HepG2 (cell line): ENCODE measurements around the gene PPP4R3A. TPM values are rescaled to one million over a fixed set of nuclear protein-coding genes. Genes with fewer than 3 reads are reported as not detected.
"Not testable (repeated sequence)": the region's sequence is repeated elsewhere in the genome, so short reads cannot be mapped to it uniquely, and the experiment has no call there.

ENCODE experiments used
- ATAC-seq: fragments of 200-7000 bp; cut with Tn5 transposase; 3 replicates; pipeline ENCODE4 v1.9.1; 2020; ENCODE audit warnings: mild to moderate bottlenecking, moderate library complexity
- BruUV-seq: library from RNA; stranded (reverse); fragments of 400-500 nt; replicated peaks from 2 replicates; lab custom pipeline; 2021; lab: Mats Ljungman, UMichigan
- CTCF ChIA-PET: fragments of 300-600 bp; formaldehyde crosslinking; extraction: SDS; loops from one replicate; lab custom pipeline; 2021; ENCODE audit warnings: low total read pairs, inconsistent platforms, low intra/inter-chr PET ratio; lab: Yijun Ruan, JAX
- POLR2A ChIA-PET: fragments of 350-600 bp; sonication (Branson Sonifier 250); formaldehyde crosslinking; loops from one replicate; lab custom pipeline; 2020; ENCODE audit warnings: antibody characterized with exemption, inconsistent platforms; lab: Yijun Ruan, JAX
- DNase-seq: peaks from one replicate; pipeline ENCODE4 v3.0.0-alpha.2; 2015; ENCODE audit warnings: low spot score
- FAIRE-seq: peaks from 3 replicates; lab custom pipeline; 2011; peaks lifted over from hg19 to GRCh38; lab: Jason Lieb, UNC
- H2AFZ ChIP-seq: one replicate; pipeline ENCODE4 v1.6.1; 2011; ENCODE audit warnings: low read length, inconsistent platforms
- H3K27ac ChIP-seq: fragments of 300-600 bp; 3 replicates; pipeline ENCODE4 v1.8.0; 2011; ENCODE audit warnings: mixed run types, mild to moderate bottlenecking, mixed read lengths, low read length, inconsistent platforms; ENCODE audit not compliant: insufficient read depth; ENCODE audit errors: extremely low read length
- H3K27me3 ChIP-seq, 2 experiments: fragments of 200-600 bp in 1 of 2; 2 replicates in 1 of 2; 3 replicates in 1 of 2; pipeline versions ENCODE4 v1.6.0 to v1.8.0; 2011; ENCODE audit warnings: low read length in 2 of 2, mild to moderate bottlenecking in 2 of 2, moderate library complexity in 2 of 2, inconsistent platforms in 1 of 2; ENCODE audit not compliant: insufficient read depth in 2 of 2, control insufficient read depth in 1 of 2
- H3K36me3 ChIP-seq, 2 experiments: fragments of 200-600 bp in 1 of 2; replicated peaks in 1 of 2; 2 replicates in 1 of 2; 3 replicates in 1 of 2; pipeline versions ENCODE4 v1.5.1 to v1.8.0; 2011; ENCODE audit warnings: low read length in 2 of 2, inconsistent platforms in 1 of 2; ENCODE audit not compliant: insufficient read depth in 2 of 2, control insufficient read depth in 1 of 2
- H3K4me1 ChIP-seq: 2 replicates; pipeline ENCODE4 v1.5.1; 2012; ENCODE audit warnings: low read length, inconsistent platforms; ENCODE audit not compliant: insufficient read depth
- H3K4me2 ChIP-seq: 2 replicates; pipeline ENCODE4 v1.6.0; 2011; ENCODE audit warnings: low read depth, low read length, inconsistent platforms
- H3K4me3 ChIP-seq, 3 experiments: fragments of 200-600 bp in 1 of 3; sonication (generic), shearing (Covaris generic) in 1 of 3; replicated peaks in 1 of 3; 2 replicates each; pipeline ENCODE4 v1.5.1; 2011 to 2016; ENCODE audit warnings: low read length in 3 of 3, inconsistent platforms in 2 of 3, low read depth in 2 of 3, mild to moderate bottlenecking in 2 of 3, control low read depth in 1 of 3, mixed read lengths in 1 of 3; ENCODE audit not compliant: insufficient read depth in 1 of 3
- H3K79me2 ChIP-seq: one replicate; pipeline ENCODE4 v1.6.1; 2011; ENCODE audit warnings: low read length, inconsistent platforms; ENCODE audit not compliant: insufficient read depth
- H3K9ac ChIP-seq: 2 replicates; pipeline ENCODE4 v1.6.0; 2011; ENCODE audit warnings: mild to moderate bottlenecking, low read depth, low read length, inconsistent platforms; ENCODE audit not compliant: insufficient read depth
- H3K9me3 ChIP-seq: 2 replicates; pipeline ENCODE4 v1.5.1; 2012; ENCODE audit warnings: mild to moderate bottlenecking, low read length
- H4K20me1 ChIP-seq: 2 replicates; pipeline ENCODE4 v1.6.0; 2011; ENCODE audit warnings: inconsistent platforms, mild to moderate bottlenecking, low read length, moderate library complexity; ENCODE audit not compliant: insufficient read depth
- BRD4 ChIP-seq: sonication (generic); formaldehyde crosslinking; IDR thresholded peaks from 2 replicates; pipeline ENCODE4 v1.4.0; 2020; ENCODE audit warnings: missing genetic modification reagents
- EEA1 ChIP-seq: sonication (generic); formaldehyde crosslinking; IDR thresholded peaks from 2 replicates; pipeline ENCODE4 v1.5.1; 2020; ENCODE audit warnings: mild to moderate bottlenecking, missing genetic modification reagents, borderline replicate concordance
- FOSL2 ChIP-seq: sonication (generic); formaldehyde crosslinking; IDR thresholded peaks from 2 replicates; pipeline ENCODE4 v1.4.0; 2020; ENCODE audit warnings: missing genetic modification reagents
- IKZF1 ChIP-seq: fragments of 450-650 bp; IDR thresholded peaks from 2 replicates; pipeline ENCODE4 v1.7.1; 2016
- PHF20 ChIP-seq: sonication (generic); formaldehyde crosslinking; IDR thresholded peaks from 2 replicates; pipeline ENCODE4 v1.5.0; 2020; ENCODE audit warnings: mild to moderate bottlenecking, missing genetic modification reagents
- TBL1XR1 ChIP-seq: fragments of 150-350 bp; IDR thresholded peaks from 2 replicates; pipeline ENCODE4 v1.6.1; 2014; ENCODE audit warnings: borderline replicate concordance, low read length; ENCODE audit not compliant: partially characterized antibody
- ZIK1 ChIP-seq: sonication (generic); formaldehyde crosslinking; IDR thresholded peaks from 2 replicates; pipeline ENCODE4 v1.5.0; 2020; ENCODE audit warnings: mild to moderate bottlenecking, low read depth, missing genetic modification reagents, borderline replicate concordance
- ZMAT5 ChIP-seq: sonication (generic); formaldehyde crosslinking; IDR thresholded peaks from 2 replicates; pipeline ENCODE4 v1.5.0; 2020; ENCODE audit warnings: mild to moderate bottlenecking, low read depth, missing genetic modification reagents, borderline replicate concordance
- ZNF598 ChIP-seq: sonication (generic); formaldehyde crosslinking; IDR thresholded peaks from 2 replicates; pipeline ENCODE4 v1.5.1; 2020; ENCODE audit warnings: mild to moderate bottlenecking, missing genetic modification reagents, borderline replicate concordance
- ZNF766 ChIP-seq: sonication (generic); formaldehyde crosslinking; IDR thresholded peaks from 2 replicates; pipeline ENCODE4 v1.5.0; 2020; ENCODE audit warnings: missing genetic modification reagents, borderline replicate concordance
- WGBS: methylation state at CpG from one replicate; pipeline ENCODE4 v1.1.6; 2017; ENCODE audit warnings: low lambda C conversion rate; 5-methylcytosine and 5-hydroxymethylcytosine counted together
- in situ Hi-C: cut with HindIII; loops from 2 replicates; pipeline ENCODE4 v1.10.0; 2017; ENCODE audit warnings: low pct_unique_long_range_greater_than_20kb; ENCODE audit not compliant: extremely low pct_ligation_motif_present
- intact Hi-C: fragments of 100-400 bp; cut with micrococcal nuclease; formaldehyde crosslinking; loops from one replicate; pipeline ENCODE4 v1.10.0; 2022; ENCODE audit not compliant: unreplicated experiment
- polyA plus RNA-seq, 8 experiments: library from polyadenylated mRNA; depleted of rRNA in 3 of 8; stranded (reverse) in 7 of 8; unstranded in 1 of 8; fragments of >200 nt; fragmentation: Illumina TruSeq in 4 of 8; extraction: Trizol in 4 of 8; gene quantifications; 2 replicates each; pipeline versions ENCODE4 v1.2.1 to v1.2.3, GENCODE V29; 2011 to 2016; ENCODE audit warnings: low read depth in 4 of 8, missing spikeins in 1 of 8, mixed read lengths in 1 of 8; ENCODE audit not compliant: insufficient read depth in 1 of 8
- total RNA-seq, 5 experiments: library from RNA; depleted of rRNA; stranded (reverse); fragments of >200 nt; fragmentation: Illumina TruSeq; extraction: Trizol; gene quantifications; 2 replicates each; pipeline ENCODE4 v1.2.3, GENCODE V29; 2016; ENCODE audit warnings: low read depth in 1 of 5
- TF ChIP-seq, protein P1 (sequence below): IDR thresholded peaks from 2 replicates; pipeline ENCODE4 v1.6.1; 2016; ENCODE audit warnings: low read depth
- TF ChIP-seq, protein P2 (sequence below): conservative IDR thresholded peaks from 2 replicates; pipeline ENCODE4 v1.6.1; 2018; ENCODE audit warnings: missing genetic modification reagents
- TF ChIP-seq, protein P3 (sequence below): sonication (generic); formaldehyde crosslinking; IDR thresholded peaks from 2 replicates; pipeline ENCODE4 v1.4.0; 2020; ENCODE audit warnings: missing genetic modification reagents, mild to moderate bottlenecking, borderline replicate concordance

Gene PPP4R3A
- total and polyA plus RNA-seq, 2 of the 13 experiments (the other 11 are each of a cell fraction or from before 2014, with no cell fraction given), result 22.5 to 57.4 TPM

- TF ChIP-seq PHF20 (CRISPR knock-in tag) (no peak), IKZF1 (no peak), BRD4 (CRISPR knock-in tag) (no peak), EEA1 (CRISPR knock-in tag) (no peak), ZNF598 (CRISPR knock-in tag) (no peak), ZMAT5 (CRISPR knock-in tag) (no peak), ZIK1 (CRISPR knock-in tag) (no peak), ZNF766 (CRISPR knock-in tag) (no peak), FOSL2 (no peak)
- TF ChIP-seq, protein P1, sequence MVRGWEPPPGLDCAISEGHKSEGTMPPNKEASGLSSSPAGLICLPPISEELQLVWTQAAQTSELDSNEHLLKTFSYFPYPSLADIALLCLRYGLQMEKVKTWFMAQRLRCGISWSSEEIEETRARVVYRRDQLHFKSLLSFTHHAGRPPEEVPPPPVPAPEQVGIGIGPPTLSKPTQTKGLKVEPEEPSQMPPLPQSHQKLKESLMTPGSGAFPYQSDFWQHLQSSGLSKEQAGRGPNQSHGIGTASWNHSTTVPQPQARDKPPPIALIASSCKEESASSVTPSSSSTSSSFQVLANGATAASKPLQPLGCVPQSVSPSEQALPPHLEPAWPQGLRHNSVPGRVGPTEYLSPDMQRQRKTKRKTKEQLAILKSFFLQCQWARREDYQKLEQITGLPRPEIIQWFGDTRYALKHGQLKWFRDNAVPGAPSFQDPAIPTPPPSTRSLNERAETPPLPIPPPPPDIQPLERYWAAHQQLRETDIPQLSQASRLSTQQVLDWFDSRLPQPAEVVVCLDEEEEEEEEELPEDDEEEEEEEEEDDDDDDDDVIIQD (CRISPR knock-in tag), result no peak
- TF ChIP-seq, protein P2, sequence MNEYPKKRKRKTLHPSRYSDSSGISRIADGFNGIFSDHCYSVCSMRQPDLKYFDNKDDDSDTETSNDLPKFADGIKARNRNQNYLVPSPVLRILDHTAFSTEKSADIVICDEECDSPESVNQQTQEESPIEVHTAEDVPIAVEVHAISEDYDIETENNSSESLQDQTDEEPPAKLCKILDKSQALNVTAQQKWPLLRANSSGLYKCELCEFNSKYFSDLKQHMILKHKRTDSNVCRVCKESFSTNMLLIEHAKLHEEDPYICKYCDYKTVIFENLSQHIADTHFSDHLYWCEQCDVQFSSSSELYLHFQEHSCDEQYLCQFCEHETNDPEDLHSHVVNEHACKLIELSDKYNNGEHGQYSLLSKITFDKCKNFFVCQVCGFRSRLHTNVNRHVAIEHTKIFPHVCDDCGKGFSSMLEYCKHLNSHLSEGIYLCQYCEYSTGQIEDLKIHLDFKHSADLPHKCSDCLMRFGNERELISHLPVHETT (CRISPR knock-in tag), result no peak
Measured at GRCh38 chr14:91545204-91545603, 35.1 kb upstream of the PPP4R3A start (continued).

DNA sequence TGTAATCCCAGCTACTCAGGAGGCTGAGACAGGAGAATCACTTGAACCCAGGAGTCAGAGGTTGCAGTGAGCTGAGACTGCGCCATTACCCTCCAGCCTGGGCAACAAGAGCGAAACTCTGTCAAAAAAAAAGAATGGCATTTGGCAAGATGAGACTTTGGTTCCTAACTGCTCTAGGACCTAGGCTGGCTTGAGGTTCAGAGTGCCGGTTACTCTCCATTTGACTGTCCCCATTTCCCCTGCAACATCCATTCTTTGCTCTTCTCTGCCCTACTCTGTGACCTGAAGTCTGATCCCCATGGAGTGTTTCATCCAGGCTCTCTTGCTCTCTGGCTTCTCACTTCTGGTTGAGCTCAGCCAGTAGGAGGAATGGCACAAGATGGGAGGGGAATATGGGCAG, 26.2 kb upstream of the PPP4R3A start:
- H3K27ac ChIP-seq, result no peak overlapping the region
- H2AFZ ChIP-seq, result no peak overlapping the region
- H3K4me1 ChIP-seq, result peaks cover 21% of the 10 kb centered on the region
- intact Hi-C loops, result no loop called here
- ATAC-seq (peak; percentile 73), DNase-seq (no peak), FAIRE-seq (no peak)
- POLR2A ChIA-PET, result no interaction called here
- CTCF ChIA-PET, result no interaction called here
- H3K9me3 ChIP-seq, result peaks cover 13% of the 10 kb centered on the region; the same call in 1 of the 2 replicates
- no peak overlapping the region for H3K4me3 ChIP-seq
- no peaks in the 10 kb centered on the region for H4K20me1 ChIP-seq
- H3K36me3 ChIP-seq, result no peaks in the 10 kb centered on the region
- no peaks in the 10 kb centered on the region; a peak in 1 of 5 replicates for H3K27me3 ChIP-seq
- H3K4me2 ChIP-seq, result no peak overlapping the region
- no peak overlapping the region for H3K9ac ChIP-seq
- no TSS peak for BruUV-seq
- 20% methylated on average over 3 of the region's 3 CpGs for WGBS
- no peaks in the 10 kb centered on the region for H3K79me2 ChIP-seq
- in situ Hi-C loops, result no loop called here
- TF ChIP-seq, protein P3, sequence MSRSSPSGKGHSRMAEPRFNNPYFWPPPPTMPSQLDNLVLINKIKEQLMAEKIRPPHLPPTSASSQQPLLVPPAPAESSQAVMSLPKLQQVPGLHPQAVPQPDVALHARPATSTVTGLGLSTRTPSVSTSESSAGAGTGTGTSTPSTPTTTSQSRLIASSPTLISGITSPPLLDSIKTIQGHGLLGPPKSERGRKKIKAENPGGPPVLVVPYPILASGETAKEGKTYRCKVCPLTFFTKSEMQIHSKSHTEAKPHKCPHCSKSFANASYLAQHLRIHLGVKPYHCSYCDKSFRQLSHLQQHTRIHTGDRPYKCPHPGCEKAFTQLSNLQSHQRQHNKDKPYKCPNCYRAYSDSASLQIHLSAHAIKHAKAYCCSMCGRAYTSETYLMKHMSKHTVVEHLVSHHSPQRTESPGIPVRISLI (CRISPR knock-in tag), result peak; percentile 36; the same call in 1 of the 2 replicates
- no peak for TF ChIP-seq TBL1XR1

GRCh38 chr14:91534059-91534458, 23.9 kb upstream of the PPP4R3A start:
- BruUV-seq, H3K27ac ChIP-seq, H3K27me3 ChIP-seq, POLR2A ChIA-PET, H3K9me3 ChIP-seq, H3K4me2 ChIP-seq, H3K9ac ChIP-seq, H2AFZ ChIP-seq, CTCF ChIA-PET, H3K79me2 ChIP-seq, FAIRE-seq, intact Hi-C loops, H3K4me3 ChIP-seq, ATAC-seq, H4K20me1 ChIP-seq, in situ Hi-C loops, H3K36me3 ChIP-seq, DNase-seq: not testable (repeated sequence)
- H3K4me1 ChIP-seq, result peaks cover 21% of the 10 kb centered on the region
- 76% methylated on average over 5 of the region's 5 CpGs for WGBS
